Heart right ventricle (tissue), 16 donors: ENCODE measurements around the gene C15orf62. TPM values are rescaled to one million over a fixed set of nuclear protein-coding genes. Genes with fewer than 3 reads are reported as not detected.

Experiments
- ATAC-seq, 8 donors: fragments of 200-7000 bp; cut with Tn5 transposase; one replicate each; pipeline ENCODE4 v1.9.1; 2020; ENCODE audit warnings: mild to moderate bottlenecking in 8 of 8, moderate library complexity in 8 of 8, moderate number of reproducible peaks in 1 of 8
- DNase-seq, 2 donors: peaks; one replicate each; pipeline ENCODE4 v3.0.0-alpha.2; 2020
- H3K27ac ChIP-seq, 10 donors: fragments of 200-600 bp; sonication (generic) in 2 of 10; one replicate each; pipeline versions ENCODE4 v1.5.0 to v1.8.0; 2020 to 2022; ENCODE audit warnings: mild to moderate bottlenecking in 3 of 10
- H3K27me3 ChIP-seq, 7 donors: fragments of 200-600 bp; one replicate each; pipeline ENCODE4 v1.8.0; 2021 to 2022; ENCODE audit warnings: mild to moderate bottlenecking in 2 of 7
- H3K36me3 ChIP-seq, 9 donors: fragments of 200-600 bp; sonication (generic) in 1 of 9; one replicate each; pipeline versions ENCODE4 v1.5.0 to v1.8.0; 2020 to 2022; ENCODE audit warnings: mild to moderate bottlenecking in 2 of 9
- H3K4me1 ChIP-seq, 9 donors: fragments of 200-600 bp; sonication (generic) in 1 of 9; one replicate each; pipeline versions ENCODE4 v1.5.0 to v1.8.0; 2020 to 2022; ENCODE audit warnings: mild to moderate bottlenecking in 4 of 9
- H3K4me3 ChIP-seq, 10 donors: fragments of 200-600 bp; sonication (generic) in 2 of 10; one replicate each; pipeline versions ENCODE4 v1.5.0 to v1.8.0; 2020 to 2022; ENCODE audit warnings: mild to moderate bottlenecking in 7 of 10, moderate library complexity in 2 of 10
- H3K9me3 ChIP-seq, 11 donors: fragments of 200-600 bp in 10 of 11; sonication (generic) in 2 of 11; one replicate each; pipeline versions ENCODE4 v1.5.0 to v1.8.0; 2013 to 2022; ENCODE audit warnings: mild to moderate bottlenecking in 2 of 11, control low read depth in 1 of 11, moderate library complexity in 1 of 11
- CTCF ChIP-seq, 9 donors: fragments of 200-600 bp; sonication (generic) in 2 of 9; IDR thresholded peaks; one replicate each; pipeline versions ENCODE4 v1.5.0 to v1.8.0; 2021 to 2022; ENCODE audit warnings: antibody characterized with exemption in 9 of 9, mild to moderate bottlenecking in 5 of 9, moderate library complexity in 1 of 9
- WGBS, 2 donors: extraction: QIAGEN DNeasy Blood & Tissue Kit; methylation state at CpG; one replicate each; pipeline ENCODE4 v1.1.7; 2013; ENCODE audit warnings: inconsistent platforms in 1 of 2; 5-methylcytosine and 5-hydroxymethylcytosine counted together
- intact Hi-C, 10 donors: fragments of 100-400 bp; cut with DNase I; formaldehyde crosslinking; loops; one replicate each; pipeline versions ENCODE4 v1.11.1 to v1.14.2; 2022
- long read RNA-seq, 3 donors: library from polyadenylated mRNA; unstranded; transcript quantifications; one replicate each; pipeline ENCODE4 v2.0.0, GENCODE V29; 2020 to 2021
- polyA plus RNA-seq, 2 donors: library from polyadenylated mRNA; stranded (reverse); fragments of 200-250 nt; gene quantifications; one replicate each; pipeline ENCODE4 v1.2.3, GENCODE V29; 2013
- total RNA-seq, 10 donors: library from RNA; stranded (reverse); fragmentation: NEBNext Ultra II Directional in 3 of 10; extraction: Animal tissue kit (Norgen Biotek cat#: 25700) in 3 of 10; gene quantifications; one replicate each; pipeline versions ENCODE4 v1.2.1 to v1.2.4, GENCODE V29; 2021 to 2023
- donor health status: Arrhythmogenic right ventricular cardiomyopathy.
- donor health status: ischemic (EF 13 %, LVEDD 7.1; RV severe dilation, severe dysfunction).
- donor health status: healthy with polysubstance abuse.
- donor health status: DM: no; HTN: yes; CAD: no.
- donor health status: DM: no; HTN: no; CAD: no.
- donor health status: ischemic (EF 25% LVEDD 6.9; RV normal size, moderate dysfunction).
- donor health status: ischemic (EF 25% LVEDD 5.7; RV mildly dilated, moderate dysfunction).
- donor health status: healthy.
- donor health status: DM: yes; HTN: yes; CAD: no.
- donor health status: Ischemic cardiomyopathy.
- donor health status: ischemic (EF 35%, LVEDD 5.7; RV mildly dilated, moderate dysfunction).
- donor health status: nonischemic (EF 11% LVEDD 7.7; RV severe dilation, severe dysfunction).
- donor health status: DM: yes; HTN: yes; CAD: no.
- donor health status: PGD.
- donor health status: ischemic (EF 29% LVEDD 5.4; RV normal size, mild dysfunction).
- donor health status: nonischemic (EF 23%, LVEDD 6.1; RV moderate dilation, normal function).

C15orf62 gene
- total RNA-seq (under 1 TPM in 3 of 10 donors, not detected in 7; 0.10 to 0.32 (median 0.31) TPM), polyA plus RNA-seq (under 1 TPM; 0.12 to 0.15 TPM)
- long read RNA-seq, donor 1: 0 reads
- long read RNA-seq, donor 2: 0 reads
- long read RNA-seq, donor 3: 0 reads

- Histone ChIP-seq H3K4me3 (no peak within 1 kb of the TSS), H3K27ac (peak within 1 kb of the TSS in 8 of 10 donors; percentile 7 to 44 (median 18)), H3K36me3 (peaks cover 0 to 66% (median 23%) of the 10 kb centered on the region in 9 donors), H3K9me3 (no peaks in the 10 kb centered on the region), H3K4me1 (peaks cover 0 to 34% (median 16%) of the 10 kb centered on the region in 9 donors), H3K27me3 (no peaks in the 10 kb centered on the region)
- TF ChIP-seq CTCF (IDR thresholded peaks at IDR 0.05): no peak
- intact Hi-C loops: loop anchor here in 1 of 10 donors (10.0 kb wide), 1 partner anchor 95 kb away; no protein-coding TSS in a partner anchor
- 66 to 68% methylated on average over 28 of the region's 28 CpGs for WGBS, 2 donors
- no peak for DNase-seq
- ATAC-seq: peak in 2 of 8 donors; percentile 8 to 15
Measured at GRCh38 chr15:40769274-40770146, at the start of gene C15orf62. Gene C15orf62 (plus strand): TSS chr15:40769980. CDS start chr15:40770496, 516 bp downstream.

- no peak overlapping the region for H3K27ac ChIP-seq
- intact Hi-C loops: no loop called here
- TF ChIP-seq CTCF (IDR thresholded peaks at IDR 0.05): no peak
- H3K27me3 ChIP-seq: no peaks in the 10 kb centered on the region
- peaks cover 0 to 27% (median 0%) of the 10 kb centered on the region in 9 donors for H3K36me3 ChIP-seq
- no peaks in the 10 kb centered on the region for H3K4me1 ChIP-seq
- 64 to 72% methylated on average over 1 of the region's 1 CpG for WGBS, 2 donors
- H3K9me3 ChIP-seq: no peaks in the 10 kb centered on the region
- DNase-seq (no peak), ATAC-seq (no peak)
- no peak overlapping the region for H3K4me3 ChIP-seq
Measured at GRCh38 chr15:40721701-40722100, 48.1 kb upstream of the C15orf62 start.

- H3K4me1 ChIP-seq: no peaks in the 10 kb centered on the region
- no peak overlapping the region for H3K4me3 ChIP-seq
- no peak overlapping the region for H3K27ac ChIP-seq
- 94 to 96% methylated on average over 4 of the region's 4 CpGs for WGBS, 2 donors
- DNase-seq (no peak), ATAC-seq (no peak)
- H3K9me3 ChIP-seq: no peaks in the 10 kb centered on the region
- intact Hi-C loops: no loop called here
- no peak for TF ChIP-seq CTCF (IDR thresholded peaks at IDR 0.05)
- H3K27me3 ChIP-seq: no peaks in the 10 kb centered on the region
- peaks cover 0 to 27% (median 0%) of the 10 kb centered on the region in 9 donors for H3K36me3 ChIP-seq
Measured at GRCh38 chr15:40722354-40722753, 47.4 kb upstream of the C15orf62 start.

GRCh38 chr15:40722934-40723333 is 46.8 kb upstream of the C15orf62 start:
- no peak for TF ChIP-seq CTCF (IDR thresholded peaks at IDR 0.05)
- no peaks in the 10 kb centered on the region for H3K9me3 ChIP-seq
- H3K4me3 ChIP-seq: no peak overlapping the region
- WGBS, 2 donors: 93 to 94% methylated on average over 2 of the region's 2 CpGs
- intact Hi-C loops: no loop called here
- DNase-seq: no peak
- H3K4me1 ChIP-seq: no peaks in the 10 kb centered on the region
- no peak for ATAC-seq
- H3K36me3 ChIP-seq: peaks cover 0 to 27% (median 0%) of the 10 kb centered on the region in 9 donors
- H3K27me3 ChIP-seq: no peaks in the 10 kb centered on the region
- no peak overlapping the region for H3K27ac ChIP-seq
